GM19239 (cell line): ENCODE results near the gene AFG3L2.

Source experiments
- DNase-seq: peaks from one replicate; pipeline ENCODE4 v3.0.0; 2011; ENCODE audit warnings: low spot score; ENCODE audit not compliant: insufficient read length
- FAIRE-seq: peaks from 2 replicates; lab custom pipeline; 2011; peaks lifted over from hg19 to GRCh38; lab: Jason Lieb, UNC

Gene AFG3L2

GRCh38 chr18:12366379-12366778, 10.6 kb downstream of the AFG3L2 start:
- DNase-seq (no peak), FAIRE-seq (no peak)

- DNase-seq (no peak), FAIRE-seq (no peak)
These were observed 14.4 kb downstream of the AFG3L2 start for GRCh38 chr18:12362473-12363174.

GRCh38 chr18:12361770-12362378, 15.2 kb downstream of the AFG3L2 start:
- DNase-seq (no peak), FAIRE-seq (no peak)

- no peak for DNase-seq
- no peak for FAIRE-seq
These were observed 17.5 kb downstream of the AFG3L2 start for GRCh38 chr18:12359515-12359927.

GRCh38 chr18:12352188-12352587, 24.8 kb downstream of the AFG3L2 start:
- DNase-seq = no peak

GRCh38 chr18:12347895-12348294, 29.1 kb downstream of the AFG3L2 start:
- no peak for DNase-seq
- no peak for FAIRE-seq

More at GRCh38 chr18:12352188-12352587, 24.8 kb downstream of the AFG3L2 start:
- no peak for FAIRE-seq

GRCh38 chr18:12346240-12346565, 30.8 kb downstream of the AFG3L2 start:
- FAIRE-seq = no peak
- no peak for DNase-seq

- FAIRE-seq (no peak), DNase-seq (no peak)
These were observed 31.4 kb downstream of the AFG3L2 start for GRCh38 chr18:12345491-12346239.

- FAIRE-seq (no peak), DNase-seq (no peak)
These were observed 34.4 kb downstream of the AFG3L2 start for GRCh38 chr18:12342661-12343060.

GRCh38 chr18:12340945-12341660, 35.9 kb downstream of the AFG3L2 start:
- no peak for FAIRE-seq
- no peak for DNase-seq

- DNase-seq = no peak
- no peak for FAIRE-seq
These were observed 38.6 kb downstream of the AFG3L2 start for GRCh38 chr18:12338382-12338781.

GRCh38 chr18:12336887-12337286, 40.1 kb downstream of the AFG3L2 start:
- FAIRE-seq = no peak
- DNase-seq = no peak

GRCh38 chr18:12336171-12336613, 40.8 kb downstream of the AFG3L2 start:
- DNase-seq (no peak), FAIRE-seq (no peak)

- DNase-seq = no peak
- no peak for FAIRE-seq
These were observed 41.5 kb downstream of the AFG3L2 start for GRCh38 chr18:12335503-12335902.

- FAIRE-seq (no peak), DNase-seq (no peak)
These were observed 42.2 kb downstream of the AFG3L2 start for GRCh38 chr18:12334863-12335262.

GRCh38 chr18:12334366-12334808, 42.6 kb downstream of the AFG3L2 start:
- DNase-seq (no peak), FAIRE-seq (no peak)

GRCh38 chr18:12333506-12334290, 43.3 kb downstream of the AFG3L2 start:
- no peak for DNase-seq
- no peak for FAIRE-seq

GRCh38 chr18:12330766-12331165, 46.3 kb downstream of the AFG3L2 start:
- FAIRE-seq (no peak), DNase-seq (no peak)

GRCh38 chr18:12329125-12329698, 47.8 kb downstream of the AFG3L2 start:
- FAIRE-seq (no peak), DNase-seq (no peak)
